A549 (cell line): ENCODE data around the gene BGN. TPM values are rescaled to one million over a fixed set of nuclear protein-coding genes. Genes with fewer than 3 reads are reported as not detected.

ENCODE experiments used
- ATAC-seq, 2 experiments: fragments of 200-7000 bp in 1 of 2; fragments of >200 bp in 1 of 2; cut with Nextera tagmentation in 1 of 2; cut with Tn5 transposase in 1 of 2; 3 replicates each; pipeline versions ENCODE4 v1.8.0 to v1.9.1; 2018 to 2020; ENCODE audit warnings: mild to moderate bottlenecking in 1 of 2, moderate library complexity in 1 of 2
- CTCF ChIA-PET: fragments of 300-600 bp; sonication (Branson Sonifier 250); formaldehyde crosslinking; extraction: SDS; loops from one replicate; lab custom pipeline; 2021; ENCODE audit warnings: antibody characterized with exemption, inconsistent platforms; lab: Yijun Ruan, JAX
- POLR2A ChIA-PET: fragments of 350-600 bp; formaldehyde crosslinking; extraction: SDS; loops from one replicate; lab custom pipeline; 2021; ENCODE audit warnings: antibody characterized with exemption, inconsistent platforms; lab: Yijun Ruan, JAX
- DNase-seq, 2 experiments: peaks; one replicate each; pipeline versions ENCODE4 v3.0.0 to v3.0.0-alpha.2; 2011 to 2016; ENCODE audit warnings: low read depth in 1 of 2, low spot score in 1 of 2
- FAIRE-seq: peaks from 2 replicates; lab custom pipeline; 2011; peaks lifted over from hg19 to GRCh38; lab: Jason Lieb, UNC
- H3K27ac ChIP-seq, 2 experiments: fragments of >200 bp; sonication (Bioruptor Twin); formaldehyde crosslinking; 3 replicates each; pipeline ENCODE4 v1.5.1; 2016 to 2017
- H3K4me1 ChIP-seq: fragments of >200 bp; sonication (Bioruptor Twin); formaldehyde crosslinking; 3 replicates; pipeline ENCODE4 v1.6.1; 2016
- H3K4me2 ChIP-seq: fragments of >200 bp; sonication (Bioruptor Twin); formaldehyde crosslinking; 3 replicates; pipeline ENCODE4 v1.6.1; 2016
- H3K4me3 ChIP-seq: fragments of >200 bp; sonication (Bioruptor Twin); formaldehyde crosslinking; 3 replicates; pipeline ENCODE4 v1.5.1; 2016
- H3K9me3 ChIP-seq: fragments of >200 bp; sonication (Bioruptor Twin); formaldehyde crosslinking; 3 replicates; pipeline ENCODE4 v1.6.1; 2016
- CEBPB ChIP-seq, 2 experiments: fragments of >200 bp in 1 of 2; sonication (Bioruptor Twin) in 1 of 2; formaldehyde crosslinking in 1 of 2; IDR thresholded peaks; 2 replicates each; pipeline ENCODE4 v1.6.1; 2012 to 2016
- CHD2 ChIP-seq: fragments of 150-350 bp; IDR thresholded peaks from 2 replicates; pipeline ENCODE4 v1.6.1; 2014; ENCODE audit warnings: low read length; ENCODE audit not compliant: partially characterized antibody
- CHD4 ChIP-seq: fragments of 200-600 bp; sonication (generic); IDR thresholded peaks from 2 replicates; pipeline ENCODE4 v1.6.1; 2016; ENCODE audit warnings: antibody characterized with exemption, mild to moderate bottlenecking, borderline replicate concordance
- CTCF ChIP-seq: fragments of >200 bp; sonication (Bioruptor Twin); formaldehyde crosslinking; IDR thresholded peaks from 3 replicates; pipeline ENCODE4 v1.5.1; 2016
- E2F6 ChIP-seq: IDR thresholded peaks from 2 replicates; pipeline ENCODE4 v1.6.1; 2012; ENCODE audit warnings: low read depth, borderline replicate concordance
- EP300 ChIP-seq, 2 experiments: fragments of >200 bp; sonication (Bioruptor Twin); formaldehyde crosslinking; IDR thresholded peaks; 2 replicates in 1 of 2; 3 replicates in 1 of 2; pipeline ENCODE4 v1.6.1; 2016 to 2017
- FOSB ChIP-seq: fragments of 250-450 bp; sonication (Bioruptor Pico); IDR thresholded peaks from 2 replicates; pipeline ENCODE4 v1.5.0; 2020; ENCODE audit warnings: mild to moderate bottlenecking, moderate library complexity
- HEYL ChIP-seq: fragments of 250-450 bp; sonication (Bioruptor Pico); IDR thresholded peaks from 2 replicates; pipeline ENCODE4 v1.8.0; 2021; ENCODE audit warnings: mild to moderate bottlenecking, moderate library complexity
- HOXA7 ChIP-seq: fragments of 250-450 bp; sonication (Bioruptor Pico); IDR thresholded peaks from 2 replicates; pipeline ENCODE4 v1.5.0; 2020; ENCODE audit warnings: mild to moderate bottlenecking, moderate library complexity
- HOXB13 ChIP-seq: fragments of 250-450 bp; sonication (Bioruptor Pico); IDR thresholded peaks from 2 replicates; pipeline ENCODE4 v1.5.0; 2020; ENCODE audit warnings: low read depth, mild to moderate bottlenecking, moderate library complexity
- HOXB5 ChIP-seq: fragments of 250-450 bp; sonication (Bioruptor Pico); IDR thresholded peaks from 2 replicates; pipeline ENCODE4 v1.5.0; 2020; ENCODE audit warnings: mild to moderate bottlenecking, moderate library complexity
- KDM1A ChIP-seq: fragments of 200-600 bp; sonication (generic); IDR thresholded peaks from 2 replicates; pipeline ENCODE4 v1.6.1; 2016; ENCODE audit warnings: low read depth, mild to moderate bottlenecking
- KDM5A ChIP-seq: fragments of 200-600 bp; sonication (generic); IDR thresholded peaks from 2 replicates; pipeline ENCODE4 v1.6.1; 2016; ENCODE audit warnings: antibody characterized with exemption, mild to moderate bottlenecking
- MAX ChIP-seq: IDR thresholded peaks from 2 replicates; pipeline ENCODE4 v1.6.1; 2012
- MYC ChIP-seq: IDR thresholded peaks from 2 replicates; pipeline ENCODE4 v1.6.1; 2012; ENCODE audit warnings: mild to moderate bottlenecking, inconsistent platforms, low read length, improper control_type of control experiment, borderline replicate concordance
- NFE2L2 ChIP-seq: fragments of 150-350 bp; conservative IDR thresholded peaks from 2 replicates; pipeline ENCODE4 v1.6.1; 2014; ENCODE audit warnings: low read length
- NPAS2 ChIP-seq: fragments of 250-450 bp; sonication (Bioruptor Pico); IDR thresholded peaks from 2 replicates; pipeline ENCODE4 v1.8.0; 2022; ENCODE audit warnings: mild to moderate bottlenecking, moderate library complexity, borderline replicate concordance
- POLR2AphosphoS2 ChIP-seq: conservative IDR thresholded peaks from 2 replicates; pipeline ENCODE4 v1.6.1; 2012; ENCODE audit warnings: low read length, improper control_type of control experiment, inconsistent platforms
- RAD21 ChIP-seq, 2 experiments: fragments of >200 bp in 1 of 2; sonication (Bioruptor Twin) in 1 of 2; formaldehyde crosslinking in 1 of 2; IDR thresholded peaks in 1 of 2; conservative IDR thresholded peaks in 1 of 2; 2 replicates in 1 of 2; 3 replicates in 1 of 2; pipeline ENCODE4 v1.6.1; 2012 to 2018; ENCODE audit warnings: inconsistent platforms in 1 of 2
- RFX5 ChIP-seq: fragments of 450-650 bp; IDR thresholded peaks from 2 replicates; pipeline ENCODE4 v1.7.1; 2014; ENCODE audit warnings: antibody characterized with exemption, mild to moderate bottlenecking, moderate library complexity
- SMC3 ChIP-seq: fragments of >200 bp; sonication (Bioruptor Twin); formaldehyde crosslinking; IDR thresholded peaks from 3 replicates; pipeline ENCODE4 v1.6.1; 2018; ENCODE audit warnings: inconsistent platforms
- TP53 ChIP-seq: fragments of 250-450 bp; sonication (Bioruptor Pico); IDR thresholded peaks from 2 replicates; pipeline ENCODE4 v1.5.0; 2021; ENCODE audit warnings: mild to moderate bottlenecking, moderate library complexity
- ZFP36 ChIP-seq: fragments of 450-650 bp; IDR thresholded peaks from 2 replicates; pipeline ENCODE4 v1.6.1; 2014; ENCODE audit warnings: borderline replicate concordance; ENCODE audit not compliant: partially characterized antibody
- ZNF302 ChIP-seq: fragments of 250-450 bp; sonication (Bioruptor Pico); IDR thresholded peaks from 2 replicates; pipeline ENCODE4 v1.9.0; 2021; ENCODE audit warnings: inconsistent platforms, mild to moderate bottlenecking, moderate library complexity
- ZSCAN20 ChIP-seq: fragments of 250-450 bp; sonication (Bioruptor Pico); IDR thresholded peaks from 2 replicates; pipeline ENCODE4 v1.8.0; 2022; ENCODE audit warnings: mild to moderate bottlenecking, moderate library complexity
- WGBS: methylation state at CpG from one replicate; pipeline ENCODE4 v1.1.6; 2017; ENCODE audit errors: missing lambda C conversion rate; 5-methylcytosine and 5-hydroxymethylcytosine counted together
- polyA plus RNA-seq, 4 experiments: library from polyadenylated mRNA; depleted of rRNA in 3 of 4; stranded (reverse); fragments of >200 nt; fragmentation: RNase III in 1 of 4; extraction: RNeasy Plus Mini Kit Qiagen cat#74134 plus additional on column Dnase treatment in 1 of 4; gene quantifications; 2 replicates in 3 of 4; 3 replicates in 1 of 4; pipeline ENCODE4 v1.2.3, GENCODE V29; 2011 to 2017

Gene BGN
- polyA plus RNA-seq, 2 of the 4 experiments (the other 2 are of a cell fraction), result 0.04 TPM; not detected in 1

- H3K4me2 ChIP-seq, result no peak overlapping the region
- TF ChIP-seq ZSCAN20 (CRISPR knock-in tag) (no peak), HOXB5 (CRISPR knock-in tag) (no peak), KDM5A (no peak), MYC (no peak), KDM1A (no peak), FOSB (CRISPR knock-in tag) (no peak), CHD4 (no peak), NPAS2 (CRISPR knock-in tag) (no peak), ZNF302 (CRISPR knock-in tag) (no peak), E2F6 (no peak), ZFP36 (no peak)
- no peak for DNase-seq
- no peak overlapping the region for H3K27ac ChIP-seq
- no peak for FAIRE-seq
- ChIA-PET POLR2A (no interaction called here), CTCF (interaction anchor here (0.9 to 4.8 kb wide), 18 partner anchors 9 to 518 kb away, joined by 3 to 66 read pairs (median 4); partner anchors contain the start of gene HAUS7)
- ATAC-seq, result no peak
- H3K9me3 ChIP-seq, result no peaks in the 10 kb centered on the region
- no peaks in the 10 kb centered on the region for H3K4me1 ChIP-seq
- WGBS, result 88% methylated on average over 4 of the region's 4 CpGs
- H3K4me3 ChIP-seq, result no peak overlapping the region
Measured at GRCh38 chrX:153459986-153460385, 34.8 kb upstream of the BGN start.

GRCh38 chrX:153460826-153461225 lies 34.0 kb upstream of the BGN start:
- POLR2A ChIA-PET, result interaction anchor here (0.7 to 0.9 kb wide), 2 partner anchors 10 to 435 kb away, joined by 3 to 5 read pairs; partner anchors contain the start of gene HAUS7
- Histone ChIP-seq H3K4me1 (no peaks in the 10 kb centered on the region), H3K4me3 (no peak overlapping the region), H3K9me3 (no peaks in the 10 kb centered on the region), H3K4me2 (no peak overlapping the region)
- peak; percentile 85 to 93; a peak in 5 of 6 replicates for ATAC-seq
- DNase-seq, result peak; percentile 62 to 67
- WGBS, result 26% methylated on average over 7 of the region's 7 CpGs
- no peak for TF ChIP-seq E2F6
- no peak for TF ChIP-seq FOSB (CRISPR knock-in tag)
- TF ChIP-seq SMC3, result peak; percentile 58
- TF ChIP-seq CEBPB (IDR thresholded peaks at IDR 0.05), result no peak
- TF ChIP-seq POLR2AphosphoS2, result no peak
- TF ChIP-seq EP300 (IDR thresholded peaks at IDR 0.05), result no peak
- no peak for TF ChIP-seq CHD2
- TF ChIP-seq HOXB13, result no peak
- no peak for TF ChIP-seq HEYL
- TF ChIP-seq CTCF, result peak; percentile 59
- TF ChIP-seq ZNF302 (CRISPR knock-in tag), result no peak
- no peak for TF ChIP-seq HOXA7 (CRISPR knock-in tag)
- TF ChIP-seq MAX, result no peak
- no peak for TF ChIP-seq TP53 (CRISPR knock-in tag)
- TF ChIP-seq RAD21 (conservative IDR thresholded peaks at IDR 0.05 in 1 of 2, IDR thresholded peaks at IDR 0.05 in 1 of 2), result peak; percentile 25 to 49; a peak in 3 of 5 replicates
- no peak for TF ChIP-seq RFX5
- TF ChIP-seq NFE2L2, result no peak
- TF ChIP-seq, all 56 proteins: peak for 3
- H3K27ac ChIP-seq, result no peak overlapping the region
- peak; percentile 97 for FAIRE-seq
- CTCF ChIA-PET, result interaction anchor here (0.6 to 4.8 kb wide), 30 partner anchors 8 to 1350 kb away, joined by 3 to 66 read pairs (median 4); partner anchors contain the start of gene HAUS7
